NCI-H2107 treated with DMSO at 0.1 percent for 48 hours (cell line): Measurements from ENCODE around the gene SAMSN1.

Source experiments
- DNase-seq: peaks from one replicate; lab custom pipeline; 2025; ENCODE audit not compliant: unreplicated experiment; lab: John Stamatoyannopoulos, UW

SAMSN1 gene

DNA sequence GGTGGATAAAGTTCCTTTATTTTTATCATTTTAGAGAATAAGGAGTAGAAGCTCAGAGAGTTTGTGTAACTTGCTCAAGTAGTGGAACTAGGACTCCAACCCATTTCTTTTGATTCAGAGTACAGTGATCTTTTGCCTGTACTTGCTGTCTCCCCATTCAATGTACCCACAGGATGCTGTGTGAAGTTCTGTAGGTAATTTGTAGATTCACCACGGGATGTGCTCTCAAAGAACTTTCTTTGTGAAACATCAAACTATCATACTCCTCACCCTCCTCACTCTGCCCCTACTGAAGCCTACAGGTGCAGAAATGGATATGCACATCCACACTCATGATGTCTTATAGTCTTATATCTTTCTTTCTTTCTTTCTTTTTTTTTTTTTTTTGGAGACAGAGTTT is 97.3 kb downstream of the SAMSN1 start:
- no peak for DNase-seq

- no peak for DNase-seq
Measured at GRCh38 chr21:14438211-14438610, 107.9 kb downstream of the SAMSN1 start.

- no peak for DNase-seq
Measured at GRCh38 chr21:14435423-14435822, 110.7 kb downstream of the SAMSN1 start.
